HepG2 (cell line): ENCODE data around the gene POLR3GL. TPM values are rescaled to one million over a fixed set of nuclear protein-coding genes. Genes with fewer than 3 reads are reported as not detected.
A peak's percentile ranks its signal among the peaks of the same experiment; 100 is the strongest.

ENCODE experiments used
- CCDC6 ChIP-seq: sonication (generic); formaldehyde crosslinking; IDR thresholded peaks from 2 replicates; pipeline ENCODE4 v1.8.1; 2022; ENCODE audit warnings: mild to moderate bottlenecking, missing genetic modification reagents, moderate library complexity
- CHD4 ChIP-seq: fragments of 200-600 bp; sonication (generic); IDR thresholded peaks from 2 replicates; pipeline ENCODE4 v1.7.0; 2017; ENCODE audit warnings: mild to moderate bottlenecking, low read length, borderline replicate concordance
- GATAD1 ChIP-seq: IDR thresholded peaks from 2 replicates; pipeline ENCODE4 v1.6.1; 2016; ENCODE audit warnings: missing genetic modification reagents, missing compliant biosample characterization
- GATAD2A ChIP-seq: IDR thresholded peaks from 2 replicates; pipeline ENCODE4 v1.6.1; 2016
- HCFC1 ChIP-seq: fragments of 150-350 bp; IDR thresholded peaks from 2 replicates; pipeline ENCODE4 v1.6.1; 2014; ENCODE audit warnings: low read depth, low read length
- KDM2A ChIP-seq: sonication (generic); formaldehyde crosslinking; IDR thresholded peaks from 2 replicates; pipeline ENCODE4 v1.4.0; 2020; ENCODE audit warnings: low read depth, missing genetic modification reagents, borderline replicate concordance
- KDM5A ChIP-seq: fragments of 200-600 bp; sonication (generic); IDR thresholded peaks from 2 replicates; pipeline ENCODE4 v1.7.0; 2018; ENCODE audit warnings: antibody characterized with exemption, mild to moderate bottlenecking, low read length, borderline replicate concordance
- KDM5B ChIP-seq: sonication (generic); formaldehyde crosslinking; IDR thresholded peaks from 2 replicates; pipeline ENCODE4 v1.4.0; 2020; ENCODE audit warnings: missing genetic modification reagents, mild to moderate bottlenecking, borderline replicate concordance
- NR2C2 ChIP-seq: sonication (generic); formaldehyde crosslinking; IDR thresholded peaks from 2 replicates; pipeline ENCODE4 v1.4.0; 2020; ENCODE audit warnings: missing genetic modification reagents, mild to moderate bottlenecking, moderate library complexity, borderline replicate concordance
- NR2F2 ChIP-seq: IDR thresholded peaks from 2 replicates; pipeline ENCODE4 v1.6.1; 2012; ENCODE audit warnings: low read depth, inconsistent platforms, borderline replicate concordance
- PHF20 ChIP-seq: sonication (generic); formaldehyde crosslinking; IDR thresholded peaks from 2 replicates; pipeline ENCODE4 v1.5.0; 2020; ENCODE audit warnings: mild to moderate bottlenecking, missing genetic modification reagents
- RAD51 ChIP-seq: fragments of 450-650 bp; IDR thresholded peaks from 2 replicates; pipeline ENCODE4 v1.6.1; 2016; ENCODE audit warnings: borderline replicate concordance
- RARG ChIP-seq: sonication (generic); formaldehyde crosslinking; IDR thresholded peaks from 2 replicates; pipeline ENCODE4 v1.4.0; 2020; ENCODE audit warnings: low read depth, mild to moderate bottlenecking, missing genetic modification reagents
- SMARCE1 ChIP-seq: fragments of 450-650 bp; IDR thresholded peaks from 2 replicates; pipeline ENCODE4 v1.6.1; 2017; ENCODE audit warnings: borderline replicate concordance
- SMYD3 ChIP-seq: sonication (generic); formaldehyde crosslinking; IDR thresholded peaks from 2 replicates; pipeline ENCODE4 v1.8.1; 2023; ENCODE audit warnings: mild to moderate bottlenecking, missing genetic modification reagents
- TMF1 ChIP-seq: sonication (generic); formaldehyde crosslinking; IDR thresholded peaks from 2 replicates; pipeline ENCODE4 v1.8.1; 2022; ENCODE audit warnings: low read depth, missing genetic modification reagents
- ZBTB1 ChIP-seq: sonication (generic); formaldehyde crosslinking; IDR thresholded peaks from 2 replicates; pipeline ENCODE4 v1.4.0; 2020; ENCODE audit warnings: missing genetic modification reagents, borderline replicate concordance
- ZBTB44 ChIP-seq: sonication (generic); formaldehyde crosslinking; IDR thresholded peaks from 2 replicates; pipeline ENCODE4 v1.4.0; 2020; ENCODE audit warnings: missing genetic modification reagents
- ZFP36L1 ChIP-seq: sonication (generic); formaldehyde crosslinking; IDR thresholded peaks from 2 replicates; pipeline ENCODE4 v1.8.0; 2022; ENCODE audit warnings: mild to moderate bottlenecking, missing genetic modification reagents, moderate library complexity
- ZKSCAN1 ChIP-seq: fragments of 150-350 bp; IDR thresholded peaks from 2 replicates; pipeline ENCODE4 v1.6.1; 2014; ENCODE audit warnings: low read length
- ZNF263 ChIP-seq: sonication (generic); formaldehyde crosslinking; IDR thresholded peaks from 2 replicates; pipeline ENCODE4 v1.4.0; 2020; ENCODE audit warnings: missing genetic modification reagents
- ZNF674 ChIP-seq: sonication (generic); formaldehyde crosslinking; IDR thresholded peaks from 2 replicates; pipeline ENCODE4 v1.5.0; 2020; ENCODE audit warnings: low read depth, mild to moderate bottlenecking, missing genetic modification reagents
- ZNF709 ChIP-seq: sonication (generic); formaldehyde crosslinking; IDR thresholded peaks from 2 replicates; pipeline ENCODE4 v1.5.0; 2020; ENCODE audit warnings: mild to moderate bottlenecking, missing genetic modification reagents
- ZNF75D ChIP-seq: sonication (generic); formaldehyde crosslinking; IDR thresholded peaks from 2 replicates; pipeline ENCODE4 v1.8.1; 2023; ENCODE audit warnings: missing genetic modification reagents, mild to moderate bottlenecking, borderline replicate concordance
- ZNF772 ChIP-seq: sonication (generic); formaldehyde crosslinking; IDR thresholded peaks from 2 replicates; pipeline ENCODE4 v1.5.0; 2020; ENCODE audit warnings: mild to moderate bottlenecking, missing genetic modification reagents
- ZNF775 ChIP-seq: sonication (generic); formaldehyde crosslinking; IDR thresholded peaks from 2 replicates; pipeline ENCODE4 v1.4.0; 2020; ENCODE audit warnings: missing genetic modification reagents, mild to moderate bottlenecking, moderate library complexity, borderline replicate concordance
- ZNF792 ChIP-seq: IDR thresholded peaks from 2 replicates; pipeline ENCODE4 v1.6.1; 2016
- ZNF891 ChIP-seq: sonication (generic); formaldehyde crosslinking; IDR thresholded peaks from 2 replicates; pipeline ENCODE4 v1.5.0; 2020; ENCODE audit warnings: mild to moderate bottlenecking, missing genetic modification reagents
- polyA plus RNA-seq, 8 experiments: library from polyadenylated mRNA; depleted of rRNA in 3 of 8; stranded (reverse) in 7 of 8; unstranded in 1 of 8; fragments of >200 nt; fragmentation: Illumina TruSeq in 4 of 8; extraction: Trizol in 4 of 8; gene quantifications; 2 replicates each; pipeline versions ENCODE4 v1.2.1 to v1.2.3, GENCODE V29; 2011 to 2016; ENCODE audit warnings: low read depth in 4 of 8, missing spikeins in 1 of 8, mixed read lengths in 1 of 8; ENCODE audit not compliant: insufficient read depth in 1 of 8
- total RNA-seq, 5 experiments: library from RNA; depleted of rRNA; stranded (reverse); fragments of >200 nt; fragmentation: Illumina TruSeq; extraction: Trizol; gene quantifications; 2 replicates each; pipeline ENCODE4 v1.2.3, GENCODE V29; 2016; ENCODE audit warnings: low read depth in 1 of 5
- TF ChIP-seq, protein P1 (sequence below): sonication (generic); formaldehyde crosslinking; IDR thresholded peaks from 2 replicates; pipeline ENCODE4 v1.4.0; 2020; ENCODE audit warnings: missing genetic modification reagents

The POLR3GL gene
- total and polyA plus RNA-seq, 2 of the 13 experiments (the other 11 are each of a cell fraction or from before 2014, with no cell fraction given), result 11.5 to 12.4 TPM

DNA sequence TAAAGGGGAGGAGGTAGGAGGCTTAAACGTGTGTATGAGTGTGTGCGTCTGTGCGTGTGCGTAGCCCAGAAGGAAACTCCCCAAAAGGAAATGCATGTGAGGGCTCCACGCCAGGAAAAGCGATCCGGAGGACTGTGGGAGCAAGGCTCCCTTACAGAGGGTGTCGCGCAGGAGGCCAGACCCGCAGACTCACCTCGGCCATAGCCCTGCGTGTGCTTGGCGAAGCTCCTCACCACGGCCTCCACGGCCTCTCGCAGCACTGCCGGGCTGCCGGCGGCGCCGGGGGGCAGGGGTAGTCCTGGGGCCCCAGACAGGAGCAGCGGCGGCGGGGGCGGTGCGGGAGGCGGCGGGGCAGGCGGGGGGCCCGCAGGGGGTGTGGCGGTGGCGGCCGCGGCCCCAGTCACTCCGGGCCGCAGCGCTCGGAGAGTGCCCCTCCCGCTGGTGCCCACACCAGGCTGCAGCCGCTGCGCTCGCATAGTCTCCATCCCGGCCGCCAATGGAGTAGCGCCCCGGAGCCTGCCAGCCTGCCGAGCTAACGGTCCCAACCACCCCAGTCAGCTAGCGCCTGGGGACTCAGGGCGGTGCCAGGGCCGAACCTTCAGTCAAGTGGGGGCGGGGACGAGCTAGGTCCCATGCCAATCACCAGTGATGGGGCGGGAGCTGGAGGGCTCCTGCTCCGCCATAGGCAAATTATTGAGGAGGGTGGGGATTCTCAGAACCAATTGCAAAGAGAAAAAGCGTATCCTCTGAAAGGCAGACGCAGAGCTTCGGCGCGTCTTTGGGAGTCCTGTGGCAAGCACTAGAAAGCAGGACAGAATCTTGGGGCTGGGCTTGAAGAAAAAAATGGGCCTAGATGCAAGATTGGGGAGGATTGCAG lies 6.8 kb upstream of the POLR3GL start, which contains the start of gene LIX1L (continued):
- TF ChIP-seq KDM2A (CRISPR knock-in tag) (0 out of 2 replicates have a peak, but pooled peaks have one; percentile 61), ZFP36L1 (no peak), ZKSCAN1 (no peak), PHF20 (0 out of 2 replicates have a peak, but pooled peaks have one; percentile 23), ZNF792 (CRISPR knock-in tag) (peak; percentile 49; the same call in 1 of the 2 replicates), ZNF772 (CRISPR knock-in tag) (no peak), HCFC1 (no peak), ZBTB1 (no peak), SMARCE1 (no peak), TMF1 (CRISPR knock-in tag) (no peak), RAD51 (no peak), SMYD3 (CRISPR knock-in tag) (no peak), KDM5B (CRISPR knock-in tag) (peak; percentile 84), ZBTB44 (no peak), ZNF891 (CRISPR knock-in tag) (no peak), ZNF674 (CRISPR knock-in tag) (no peak), NR2F2 (no peak), ZNF75D (CRISPR knock-in tag) (no peak), CHD4 (no peak), CCDC6 (CRISPR knock-in tag) (no peak), ZNF263 (no peak), ZNF709 (no peak), RARG (CRISPR knock-in tag) (no peak), KDM5A (no peak), GATAD2A (CRISPR knock-in tag) (no peak), NR2C2 (CRISPR knock-in tag) (no peak), ZNF775 (CRISPR knock-in tag) (no peak), GATAD1 (no peak)
- TF ChIP-seq, protein P1, sequence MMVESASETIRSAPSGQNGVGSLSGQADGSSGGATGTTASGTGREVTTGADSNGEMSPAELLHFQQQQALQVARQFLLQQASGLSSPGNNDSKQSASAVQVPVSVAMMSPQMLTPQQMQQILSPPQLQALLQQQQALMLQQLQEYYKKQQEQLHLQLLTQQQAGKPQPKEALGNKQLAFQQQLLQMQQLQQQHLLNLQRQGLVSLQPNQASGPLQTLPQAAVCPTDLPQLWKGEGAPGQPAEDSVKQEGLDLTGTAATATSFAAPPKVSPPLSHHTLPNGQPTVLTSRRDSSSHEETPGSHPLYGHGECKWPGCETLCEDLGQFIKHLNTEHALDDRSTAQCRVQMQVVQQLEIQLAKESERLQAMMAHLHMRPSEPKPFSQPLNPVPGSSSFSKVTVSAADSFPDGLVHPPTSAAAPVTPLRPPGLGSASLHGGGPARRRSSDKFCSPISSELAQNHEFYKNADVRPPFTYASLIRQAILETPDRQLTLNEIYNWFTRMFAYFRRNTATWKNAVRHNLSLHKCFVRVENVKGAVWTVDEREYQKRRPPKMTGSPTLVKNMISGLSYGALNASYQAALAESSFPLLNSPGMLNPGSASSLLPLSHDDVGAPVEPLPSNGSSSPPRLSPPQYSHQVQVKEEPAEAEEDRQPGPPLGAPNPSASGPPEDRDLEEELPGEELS (CRISPR knock-in tag), result no peak
